H9 (cell line): ENCODE results near the gene ANKRD13D. TPM values are rescaled to one million over a fixed set of nuclear protein-coding genes. Genes with fewer than 3 reads are reported as not detected.

Experiments
- DNase-seq: peaks from one replicate; pipeline ENCODE4 v3.0.0-alpha.2; 2017
- H2AFZ ChIP-seq: one replicate; pipeline ENCODE4 v1.6.1; 2013; ENCODE audit warnings: mild to moderate bottlenecking, low read length, control low read depth, moderate library complexity
- H2AK5ac ChIP-seq: 2 replicates; pipeline ENCODE4 v1.6.1; 2013; ENCODE audit warnings: low read length, control low read depth, mixed read lengths; ENCODE audit not compliant: insufficient read length
- H2BK120ac ChIP-seq: one replicate; pipeline ENCODE4 v1.6.1; 2013; ENCODE audit warnings: low read depth, mild to moderate bottlenecking, low read length, control low read depth, inconsistent platforms; ENCODE audit not compliant: poor library complexity, severe bottlenecking
- H2BK12ac ChIP-seq: 2 replicates; pipeline ENCODE4 v1.6.1; 2013; ENCODE audit warnings: low read length, control low read depth, mixed read lengths, low read depth; ENCODE audit not compliant: insufficient read length
- H2BK15ac ChIP-seq: 2 replicates; pipeline ENCODE4 v1.6.1; 2013; ENCODE audit warnings: low read depth, low read length, control low read depth
- H2BK20ac ChIP-seq: one replicate; pipeline ENCODE4 v1.6.1; 2013; ENCODE audit warnings: low read depth, mild to moderate bottlenecking, low read length, control low read depth, inconsistent platforms; ENCODE audit not compliant: poor library complexity, severe bottlenecking
- H2BK5ac ChIP-seq: 2 replicates; pipeline ENCODE4 v1.6.1; 2013; ENCODE audit warnings: low read length, control low read depth, mixed read lengths; ENCODE audit not compliant: insufficient read length
- H3K14ac ChIP-seq: 2 replicates; pipeline ENCODE4 v1.6.1; 2013; ENCODE audit warnings: low read length, control low read depth; ENCODE audit not compliant: insufficient read depth
- H3K18ac ChIP-seq: 2 replicates; pipeline ENCODE4 v1.6.1; 2013; ENCODE audit warnings: low read depth, mild to moderate bottlenecking, mixed read lengths, low read length, control low read depth; ENCODE audit not compliant: insufficient read length
- H3K23ac ChIP-seq: 2 replicates; pipeline ENCODE4 v1.6.1; 2013; ENCODE audit warnings: low read length, control low read depth, mixed read lengths, low read depth; ENCODE audit not compliant: insufficient read length
- H3K23me2 ChIP-seq: 2 replicates; pipeline ENCODE4 v1.6.1; 2013; ENCODE audit warnings: low read depth, mild to moderate bottlenecking, mixed read lengths, low read length, control low read depth; ENCODE audit not compliant: insufficient read length, poor library complexity, severe bottlenecking
- H3K27ac ChIP-seq: 2 replicates; pipeline ENCODE4 v1.5.1; 2013; ENCODE audit warnings: low read length, control low read depth, mixed read lengths, low read depth; ENCODE audit not compliant: insufficient read length
- H3K27me3 ChIP-seq: 2 replicates; pipeline ENCODE4 v1.6.1; 2013; ENCODE audit warnings: low read length, control low read depth, inconsistent platforms; ENCODE audit not compliant: insufficient read depth
- H3K4ac ChIP-seq: 2 replicates; pipeline ENCODE4 v1.6.1; 2013; ENCODE audit warnings: low read depth, mild to moderate bottlenecking, control low read depth, inconsistent platforms, low read length, moderate library complexity
- H3K4me1 ChIP-seq: 2 replicates; pipeline ENCODE4 v1.6.1; 2013; ENCODE audit warnings: low read length, control low read depth, inconsistent platforms; ENCODE audit not compliant: insufficient read depth
- H3K4me2 ChIP-seq: 2 replicates; pipeline ENCODE4 v1.6.1; 2013; ENCODE audit warnings: low read length, control low read depth, mixed read lengths; ENCODE audit not compliant: insufficient read length, insufficient read depth
- H3K56ac ChIP-seq: 2 replicates; pipeline ENCODE4 v1.6.1; 2013; ENCODE audit warnings: low read depth, mild to moderate bottlenecking, mixed read lengths, low read length, control low read depth; ENCODE audit not compliant: insufficient read length
- H3K79me1 ChIP-seq: 2 replicates; pipeline ENCODE4 v1.6.1; 2013; ENCODE audit warnings: low read depth, mild to moderate bottlenecking, moderate library complexity, low read length, control low read depth, inconsistent platforms; ENCODE audit not compliant: insufficient read depth, poor library complexity, severe bottlenecking
- H3K79me2 ChIP-seq: 2 replicates; pipeline ENCODE4 v1.6.1; 2013; ENCODE audit warnings: low read length, control low read depth, inconsistent platforms; ENCODE audit not compliant: insufficient read depth
- H3K9ac ChIP-seq: 2 replicates; pipeline ENCODE4 v1.6.1; 2013; ENCODE audit warnings: low read length, control low read depth, mixed read lengths; ENCODE audit not compliant: insufficient read length; ENCODE audit errors: extremely low read depth
- H3K9me3 ChIP-seq: one replicate; pipeline ENCODE4 v1.6.1; 2013; ENCODE audit warnings: low read depth, low read length, inconsistent platforms; ENCODE audit not compliant: control insufficient read depth
- H3T11ph ChIP-seq: one replicate; pipeline ENCODE4 v1.6.1; 2013; ENCODE audit warnings: mild to moderate bottlenecking, low read length, control low read depth, inconsistent platforms
- H4K20me1 ChIP-seq: one replicate; pipeline ENCODE4 v1.6.1; 2013; ENCODE audit not compliant: control insufficient read depth, insufficient read length, insufficient read depth
- H4K5ac ChIP-seq: 2 replicates; pipeline ENCODE4 v1.6.1; 2013; ENCODE audit warnings: low read depth, mild to moderate bottlenecking, mixed read lengths, low read length, control low read depth; ENCODE audit not compliant: insufficient read length
- H4K8ac ChIP-seq: replicated peaks from 2 replicates; pipeline ENCODE4 v1.6.1; 2013; ENCODE audit warnings: low read length, control low read depth, mixed read lengths, low read depth; ENCODE audit not compliant: insufficient read length
- H4K91ac ChIP-seq: 2 replicates; pipeline ENCODE4 v1.6.1; 2013; ENCODE audit warnings: low read depth, mild to moderate bottlenecking, moderate library complexity, mixed read lengths, low read length, control low read depth; ENCODE audit not compliant: insufficient read length
- H3K27ac Mint-ChIP-seq, 3 experiments: 2 replicates in 2 of 3; 3 replicates in 1 of 3; pipeline ENCODE4 v1.8.0; 2020 to 2021; ENCODE audit warnings: mixed read lengths in 3 of 3, mild to moderate bottlenecking in 1 of 3, moderate library complexity in 1 of 3
- H3K27me3 Mint-ChIP-seq: 2 replicates; pipeline ENCODE4 v1.8.0; 2021; ENCODE audit warnings: low read depth, mild to moderate bottlenecking, moderate library complexity, mixed read lengths
- H3K36me3 Mint-ChIP-seq, 3 experiments: 2 replicates in 2 of 3; 3 replicates in 1 of 3; pipeline ENCODE4 v1.8.0; 2020 to 2021; ENCODE audit warnings: low read depth in 3 of 3, mixed read lengths in 3 of 3; ENCODE audit not compliant: insufficient read depth in 1 of 3
- H3K4me1 Mint-ChIP-seq, 2 experiments: 2 replicates each; pipeline ENCODE4 v1.8.0; 2020; ENCODE audit warnings: mixed read lengths in 2 of 2
- H3K4me3 Mint-ChIP-seq, 2 experiments: 2 replicates in 1 of 2; 3 replicates in 1 of 2; pipeline ENCODE4 v1.8.0; 2020 to 2021; ENCODE audit warnings: mild to moderate bottlenecking in 2 of 2, mixed read lengths in 2 of 2, moderate library complexity in 1 of 2
- H3K9me3 Mint-ChIP-seq, 2 experiments: 2 replicates in 1 of 2; 3 replicates in 1 of 2; pipeline ENCODE4 v1.8.0; 2020; ENCODE audit warnings: mild to moderate bottlenecking in 2 of 2, mixed read lengths in 2 of 2, moderate library complexity in 1 of 2
- WGBS: extraction: QIAGEN DNeasy Blood & Tissue Kit; methylation state at CpG from one replicate; pipeline ENCODE4 v1.1.7; 2013; ENCODE audit warnings: missing lambda C conversion rate, low lambda C conversion rate, mixed read lengths; ENCODE audit not compliant: insufficient read length; ENCODE audit errors: extremely low coverage; 5-methylcytosine and 5-hydroxymethylcytosine counted together
- total RNA-seq: library from RNA; stranded (reverse); gene quantifications from 2 replicates; pipeline ENCODE4 v1.2.1, GENCODE V29; 2021
- TF ChIP-seq, protein P1 (sequence below): fragments of 200-600 bp; sonication (generic); conservative IDR thresholded peaks from 3 replicates; pipeline ENCODE4 v1.8.0; 2021; ENCODE audit warnings: antibody characterized with exemption, mild to moderate bottlenecking

The ANKRD13D gene
- total RNA-seq, 1 experiment from 2014 or later = 42.1 TPM

GRCh38 chr11:67239783-67240575 is 49.1 kb upstream of the ANKRD13D start:
- WGBS = no CpG with 5 or more reads among the region's 31 CpGs
- H3K79me2 ChIP-seq = peaks cover 21% of the 10 kb centered on the region; the same call in 1 of the 2 replicates

More at GRCh38 chr11:67239783-67240575, 49.1 kb upstream of the ANKRD13D start:
- Histone ChIP-seq H3K27ac (peak overlapping the region; percentile 80), H3K56ac (peak overlapping the region; percentile 82), H3K4me1 (peaks cover 5% of the 10 kb centered on the region; the same call in 1 of the 2 replicates), H2AFZ (no peak overlapping the region), H3K9me3 (no peaks in the 10 kb centered on the region), H4K91ac (no peak overlapping the region), H3T11ph (no peak overlapping the region), H2BK5ac (peak overlapping the region; percentile 89), H2BK12ac (peak overlapping the region; percentile 1), H3K23ac (peak overlapping the region; percentile 1), H4K5ac (peak overlapping the region; percentile 81), H3K4ac (peak overlapping the region; percentile 68), H3K27me3 (no peaks in the 10 kb centered on the region), H3K14ac (peak overlapping the region; percentile 88), H3K4me2 (peak overlapping the region; percentile 98), H2BK120ac (peak overlapping the region; percentile 90), H2AK5ac (peak overlapping the region; percentile 43), H3K79me1 (peaks cover 6% of the 10 kb centered on the region), H2BK20ac (no peak overlapping the region), H2BK15ac (no peak overlapping the region), H4K8ac (no peak overlapping the region), H4K20me1 (no peaks in the 10 kb centered on the region), H3K9ac (peak overlapping the region; percentile 95), H3K23me2 (peaks cover 19% of the 10 kb centered on the region), H3K18ac (peak overlapping the region; percentile 90)
- Mint-ChIP-seq H3K27ac (peak overlapping the region; percentile 99), H3K4me3 (peak overlapping the region; percentile 97 to 99), H3K36me3 (peaks cover 25 to 50% (median 29%) of the 10 kb centered on the region in 3 experiments), H3K9me3 (no peaks in the 10 kb centered on the region), H3K4me1 (peaks cover 36 to 37% of the 10 kb centered on the region in 2 experiments), H3K27me3 (no peaks in the 10 kb centered on the region)
- TF ChIP-seq, protein P1, sequence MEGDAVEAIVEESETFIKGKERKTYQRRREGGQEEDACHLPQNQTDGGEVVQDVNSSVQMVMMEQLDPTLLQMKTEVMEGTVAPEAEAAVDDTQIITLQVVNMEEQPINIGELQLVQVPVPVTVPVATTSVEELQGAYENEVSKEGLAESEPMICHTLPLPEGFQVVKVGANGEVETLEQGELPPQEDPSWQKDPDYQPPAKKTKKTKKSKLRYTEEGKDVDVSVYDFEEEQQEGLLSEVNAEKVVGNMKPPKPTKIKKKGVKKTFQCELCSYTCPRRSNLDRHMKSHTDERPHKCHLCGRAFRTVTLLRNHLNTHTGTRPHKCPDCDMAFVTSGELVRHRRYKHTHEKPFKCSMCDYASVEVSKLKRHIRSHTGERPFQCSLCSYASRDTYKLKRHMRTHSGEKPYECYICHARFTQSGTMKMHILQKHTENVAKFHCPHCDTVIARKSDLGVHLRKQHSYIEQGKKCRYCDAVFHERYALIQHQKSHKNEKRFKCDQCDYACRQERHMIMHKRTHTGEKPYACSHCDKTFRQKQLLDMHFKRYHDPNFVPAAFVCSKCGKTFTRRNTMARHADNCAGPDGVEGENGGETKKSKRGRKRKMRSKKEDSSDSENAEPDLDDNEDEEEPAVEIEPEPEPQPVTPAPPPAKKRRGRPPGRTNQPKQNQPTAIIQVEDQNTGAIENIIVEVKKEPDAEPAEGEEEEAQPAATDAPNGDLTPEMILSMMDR = no peak
- DNase-seq = peak; percentile 100
